IMR-90 (cell line): ENCODE data around the gene CTXN3. TPM values are rescaled to one million over a fixed set of nuclear protein-coding genes. Genes with fewer than 3 reads are reported as not detected.

Source experiments
- ATAC-seq: fragments of 200-7000 bp; cut with Tn5 transposase; 2 replicates; pipeline ENCODE4 v1.9.1; 2020; ENCODE audit warnings: low read depth, mild to moderate bottlenecking, moderate library complexity
- Bru-seq: library from RNA; stranded (reverse); fragments of 400-500 nt; gene quantifications from one replicate; lab custom pipeline; 2021; lab: Mats Ljungman, UMichigan
- BruChase-seq, 2 experiments: library from RNA; stranded (reverse); fragments of 400-500 nt; gene quantifications; one replicate each; lab custom pipeline; 2021; lab: Mats Ljungman, UMichigan
- BruUV-seq: library from RNA; stranded (reverse); fragments of 400-500 nt; replicated peaks from 2 replicates; lab custom pipeline; 2021; lab: Mats Ljungman, UMichigan
- CTCF ChIA-PET: fragments of 300-600 bp; formaldehyde crosslinking; extraction: SDS; loops from one replicate; lab custom pipeline; 2021; ENCODE audit warnings: antibody characterized with exemption; lab: Yijun Ruan, JAX
- POLR2A ChIA-PET: fragments of 300-600 bp; sonication (Branson Sonifier 250); formaldehyde crosslinking; loops from one replicate; lab custom pipeline; 2022; ENCODE audit warnings: antibody characterized with exemption; ENCODE audit not compliant: unreplicated experiment; lab: Charles Lee
- DNase-seq: peaks from one replicate; pipeline ENCODE4 v3.0.0; 2013
- H2AFZ ChIP-seq: replicated peaks from 2 replicates; pipeline ENCODE3; 2013; ENCODE audit warnings: low read length, mild to moderate bottlenecking; ENCODE audit not compliant: poor library complexity
- H2AK5ac ChIP-seq: 2 replicates; pipeline ENCODE4 v1.6.1; 2013; ENCODE audit warnings: low read depth, low read length, inconsistent platforms
- H2AK9ac ChIP-seq: replicated peaks from 2 replicates; pipeline ENCODE3; 2013; ENCODE audit warnings: mild to moderate bottlenecking, low read depth, low read length, moderate library complexity; ENCODE audit not compliant: poor library complexity
- H2BK120ac ChIP-seq: 2 replicates; pipeline ENCODE4 v1.6.1; 2013; ENCODE audit warnings: low read depth, low read length, inconsistent platforms
- H2BK15ac ChIP-seq: 3 replicates; pipeline ENCODE4 v1.6.1; 2013; ENCODE audit warnings: low read depth, low read length, inconsistent platforms
- H2BK20ac ChIP-seq: 2 replicates; pipeline ENCODE4 v1.6.1; 2013; ENCODE audit warnings: low read depth, mild to moderate bottlenecking, inconsistent platforms, low read length, moderate library complexity
- H2BK5ac ChIP-seq: 2 replicates; pipeline ENCODE4 v1.6.1; 2013; ENCODE audit warnings: mild to moderate bottlenecking, low read depth, low read length, inconsistent platforms; ENCODE audit not compliant: poor library complexity, severe bottlenecking
- H3K14ac ChIP-seq: replicated peaks from 2 replicates; pipeline ENCODE4 v1.6.1; 2013; ENCODE audit warnings: low read depth, low read length, inconsistent platforms
- H3K18ac ChIP-seq: 2 replicates; pipeline ENCODE4 v1.6.1; 2013; ENCODE audit warnings: low read depth, low read length, control low read depth
- H3K23ac ChIP-seq: 2 replicates; pipeline ENCODE4 v1.6.1; 2013; ENCODE audit warnings: low read depth, low read length, inconsistent platforms
- H3K27ac ChIP-seq: 2 replicates; pipeline ENCODE4 v1.5.1; 2013; ENCODE audit warnings: mild to moderate bottlenecking, control low read depth, low read length; ENCODE audit not compliant: insufficient read depth
- H3K27me3 ChIP-seq: 2 replicates; pipeline ENCODE4 v1.6.1; 2013; ENCODE audit warnings: low read length; ENCODE audit not compliant: control insufficient read depth, insufficient read depth
- H3K36me3 ChIP-seq: 2 replicates; pipeline ENCODE4 v1.6.1; 2013; ENCODE audit warnings: low read length, mixed read lengths; ENCODE audit not compliant: control insufficient read depth, insufficient read depth
- H3K4ac ChIP-seq: 2 replicates; pipeline ENCODE4 v1.6.1; 2013; ENCODE audit warnings: low read depth, low read length, inconsistent platforms
- H3K4me1 ChIP-seq: 2 replicates; pipeline ENCODE4 v1.6.1; 2013; ENCODE audit warnings: low read length, mixed read lengths; ENCODE audit not compliant: control insufficient read depth, insufficient read depth
- H3K4me2 ChIP-seq: 2 replicates; pipeline ENCODE4 v1.6.1; 2013; ENCODE audit warnings: low read depth, mild to moderate bottlenecking, control low read depth, low read length, moderate library complexity
- H3K4me3 ChIP-seq: 2 replicates; pipeline ENCODE4 v1.5.1; 2013; ENCODE audit warnings: low read depth, mild to moderate bottlenecking, control low read depth, low read length, moderate library complexity; ENCODE audit not compliant: insufficient read depth
- H3K56ac ChIP-seq: 2 replicates; pipeline ENCODE4 v1.6.1; 2013; ENCODE audit warnings: low read length, inconsistent platforms; ENCODE audit not compliant: insufficient read depth; ENCODE audit errors: extremely low read depth
- H3K79me1 ChIP-seq, 2 experiments: 2 replicates each; pipeline ENCODE4 v1.6.1; 2013; ENCODE audit warnings: low read length in 2 of 2, inconsistent platforms in 1 of 2, low read depth in 1 of 2
- H3K9ac ChIP-seq: 2 replicates; pipeline ENCODE4 v1.6.1; 2013; ENCODE audit warnings: low read depth, low read length, control low read depth
- H3K9me1 ChIP-seq: 2 replicates; pipeline ENCODE4 v1.6.1; 2013; ENCODE audit warnings: low read length, inconsistent platforms; ENCODE audit not compliant: insufficient read depth
- H3K9me3 ChIP-seq: 2 replicates; pipeline ENCODE4 v1.6.1; 2013; ENCODE audit warnings: low read length; ENCODE audit not compliant: control insufficient read depth, insufficient read depth
- H4K20me1 ChIP-seq: 2 replicates; pipeline ENCODE4 v1.6.1; 2013; ENCODE audit warnings: low read length, inconsistent platforms; ENCODE audit not compliant: insufficient read depth
- H4K5ac ChIP-seq: 2 replicates; pipeline ENCODE4 v1.6.1; 2013; ENCODE audit warnings: mild to moderate bottlenecking, low read depth, low read length, control low read depth
- H4K8ac ChIP-seq, 2 experiments: 2 replicates each; pipeline ENCODE4 v1.6.1; 2013; ENCODE audit warnings: low read depth in 2 of 2, low read length in 2 of 2, control low read depth in 1 of 2, inconsistent platforms in 1 of 2
- H4K91ac ChIP-seq: 2 replicates; pipeline ENCODE4 v1.6.1; 2013; ENCODE audit warnings: low read depth, low read length, inconsistent platforms; ENCODE audit not compliant: insufficient read depth
- ELK1 ChIP-seq: fragments of 150-350 bp; IDR thresholded peaks from 2 replicates; pipeline ENCODE4 v1.6.1; 2016; ENCODE audit warnings: low read depth, mild to moderate bottlenecking, low read length, moderate library complexity, borderline replicate concordance
- WGBS, 2 experiments: methylation state at CpG; one replicate each; pipeline versions ENCODE4 v1.1.5 to v1.1.7; 2013; ENCODE audit warnings: missing lambda C conversion rate in 2 of 2; ENCODE audit not compliant: insufficient read length in 1 of 2; ENCODE audit errors: extremely low coverage in 2 of 2; 5-methylcytosine and 5-hydroxymethylcytosine counted together
- dilution Hi-C: fragments of 300-500 bp; cut with HindIII; formaldehyde crosslinking; loops from one replicate; pipeline ENCODE4 v1.14.3; 2018; ENCODE audit warnings: low sequenced_read_pairs; ENCODE audit not compliant: unreplicated experiment
- in situ Hi-C: fragments of 300-500 bp; cut with MboI; formaldehyde crosslinking; loops from 3 replicates; pipeline ENCODE4 v1.14.3; 2019; ENCODE audit warnings: low sequenced_read_pairs, inconsistent platforms, mixed read lengths
- intact Hi-C: fragments of 100-400 bp; cut with micrococcal nuclease; formaldehyde crosslinking; loops from 2 replicates; pipeline ENCODE4 v1.10.0; 2022
- long read RNA-seq: library from polyadenylated mRNA; unstranded; transcript quantifications from one replicate; pipeline ENCODE4 v2.0.0, GENCODE V29; 2021; ENCODE audit not compliant: unreplicated experiment
- polyA plus RNA-seq, 3 experiments: library from polyadenylated mRNA; depleted of rRNA; stranded (reverse); fragments of >200 nt; gene quantifications; 2 replicates each; pipeline ENCODE4 v1.2.3, GENCODE V29; 2012; ENCODE audit warnings: low replicate concordance in 1 of 3
- total RNA-seq: library from RNA; depleted of rRNA; stranded (reverse); fragments of >200 nt; gene quantifications from 2 replicates; pipeline ENCODE4 v1.2.3, GENCODE V29; 2012; rRNA removed
- TF ChIP-seq, protein P1 (sequence below): fragments of 150-350 bp; IDR thresholded peaks from 2 replicates; pipeline ENCODE4 v1.6.1; 2017; ENCODE audit warnings: mild to moderate bottlenecking, antibody characterized with exemption, low read length, low read depth

The CTXN3 gene
- total RNA-seq (not detected in 2 replicates), polyA plus RNA-seq (2012; rRNA removed) (not detected in 2 replicates), Bru-seq, nascent RNA (not detected), BruChase-seq, experiment 1, labeled RNA remaining after a 6-hour chase (not detected), BruChase-seq, experiment 2, labeled RNA remaining after a 2-hour chase (not detected)
- not detected in 2 replicates for polyA plus RNA-seq (2012; cell fraction: cytosol; rRNA removed)
- not detected in 2 replicates for polyA plus RNA-seq (2012; cell fraction: nucleus; rRNA removed; ENCODE audit: low replicate concordance)
- long read RNA-seq = 0 reads

DNA sequence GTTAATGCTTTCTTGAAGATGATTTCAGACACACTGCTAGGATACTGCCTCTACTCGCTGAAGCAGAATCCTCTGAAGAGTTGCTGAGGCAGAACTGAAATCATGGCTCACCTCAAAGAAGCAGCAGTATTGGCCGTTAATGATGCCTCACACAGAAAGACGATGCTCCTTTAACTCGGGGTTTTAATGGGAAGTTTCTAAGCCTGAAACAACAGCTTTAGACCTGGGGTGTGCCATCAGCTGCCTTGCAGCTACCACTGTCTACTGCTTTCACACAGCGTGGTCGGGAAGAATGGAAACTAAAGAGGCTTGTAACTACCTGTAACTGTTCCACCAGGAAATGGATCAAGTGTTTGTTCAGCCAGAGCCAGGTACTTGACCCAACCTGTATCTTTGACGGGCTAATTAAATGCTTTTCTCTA lies at the start of gene CTXN3:
CTXN3 (plus strand) TSS at position 65 of the 422 bp plus-strand sequence. CDS start 8,440 bp downstream, outside the sequence.
- no peak within 1 kb of the TSS for H4K8ac ChIP-seq
- no peak within 1 kb of the TSS for H3K56ac ChIP-seq
- no peak within 1 kb of the TSS for H2BK5ac ChIP-seq
- no peaks in the 10 kb centered on the region for H3K4me1 ChIP-seq
- H4K91ac ChIP-seq = peak within 1 kb of the TSS; percentile 28; the same call in 1 of the 2 replicates
- CTCF ChIA-PET = interaction anchor here (0.6 kb wide), 1 partner anchor 82 kb away, joined by 3 read pairs; no protein-coding TSS in a partner anchor
- no peak within 1 kb of the TSS; the same call in 1 of the 2 replicates for H2BK120ac ChIP-seq
- H2AK5ac ChIP-seq = no peak within 1 kb of the TSS; the same call in 1 of the 2 replicates
- peak within 1 kb of the TSS; percentile 7; the same call in 1 of the 2 replicates for H3K4ac ChIP-seq
- H3K4me3 ChIP-seq = no peak within 1 kb of the TSS
- no peak within 1 kb of the TSS for H3K14ac ChIP-seq
- ATAC-seq (no peak), DNase-seq (no peak)
- H3K18ac ChIP-seq = no peak within 1 kb of the TSS
- in situ Hi-C loops (no loop called here), dilution Hi-C loops (no loop called here), intact Hi-C loops (no loop called here)
- H2AK9ac ChIP-seq = no peak within 1 kb of the TSS
- H4K5ac ChIP-seq = no peak within 1 kb of the TSS
- no TSS peak for BruUV-seq
- no peak for TF ChIP-seq ELK1
- TF ChIP-seq, protein P1, sequence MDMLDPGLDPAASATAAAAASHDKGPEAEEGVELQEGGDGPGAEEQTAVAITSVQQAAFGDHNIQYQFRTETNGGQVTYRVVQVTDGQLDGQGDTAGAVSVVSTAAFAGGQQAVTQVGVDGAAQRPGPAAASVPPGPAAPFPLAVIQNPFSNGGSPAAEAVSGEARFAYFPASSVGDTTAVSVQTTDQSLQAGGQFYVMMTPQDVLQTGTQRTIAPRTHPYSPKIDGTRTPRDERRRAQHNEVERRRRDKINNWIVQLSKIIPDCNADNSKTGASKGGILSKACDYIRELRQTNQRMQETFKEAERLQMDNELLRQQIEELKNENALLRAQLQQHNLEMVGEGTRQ = no peak
- no peak within 1 kb of the TSS for H3K9ac ChIP-seq
- no peaks in the 10 kb centered on the region for H3K79me1 ChIP-seq
- no peaks in the 10 kb centered on the region for H4K20me1 ChIP-seq
- H3K27me3 ChIP-seq = peaks cover 12% of the 10 kb centered on the region
- H3K36me3 ChIP-seq = no peaks in the 10 kb centered on the region
- H3K9me1 ChIP-seq = 0 out of 2 replicates have a peak, but pooled peaks cover 3% of the 10 kb centered on the region
- no peak within 1 kb of the TSS for H3K27ac ChIP-seq
- no peaks in the 10 kb centered on the region for H3K9me3 ChIP-seq
- 90% methylated on average over 4 of the region's 7 CpGs; no CpG with 5 or more reads in 1 of the 2 experiments for WGBS, 2 experiments
- no peak within 1 kb of the TSS for H3K4me2 ChIP-seq
- H2BK20ac ChIP-seq = no peak within 1 kb of the TSS
- H3K23ac ChIP-seq = no peak within 1 kb of the TSS
- POLR2A ChIA-PET = no interaction called here
- H2AFZ ChIP-seq = no peak within 1 kb of the TSS
- H2BK15ac ChIP-seq = no peak within 1 kb of the TSS
